ENCODE measurements around the gene TCEA3.

- TF ChIP-seq POLR2A (IDR thresholded peaks at IDR 0.05), result no peak
- TF ChIP-seq CTCF (IDR thresholded peaks at IDR 0.05), result no peak
- TF ChIP-seq POLR2AphosphoS5 (IDR thresholded peaks at IDR 0.05), result no peak
- no peak for TF ChIP-seq EP300 (IDR thresholded peaks at IDR 0.05)
Measured at GRCh38 chr1:23345920-23346319, 78.6 kb downstream of the TCEA3 start.

All from suprapubic skin (tissue), 4 donors.